SU-DHL-6 (cell line): ENCODE results near the gene MYMK.

ENCODE experiments used
- EZH2phosphoT487 ChIP-seq: fragments of 200-600 bp; sonication (generic), shearing (Covaris generic); conservative IDR thresholded peaks from 2 replicates; pipeline ENCODE4 v1.6.1; 2018; ENCODE audit warnings: mild to moderate bottlenecking, antibody characterized with exemption, low read length, moderate library complexity, mixed read lengths
- TF ChIP-seq, protein P1 (sequence below): fragments of 200-600 bp; sonication (generic); IDR thresholded peaks from one replicate; pipeline ENCODE4 v1.5.1; 2017; ENCODE audit warnings: antibody characterized with exemption, mild to moderate bottlenecking, low read length, moderate library complexity; ENCODE audit not compliant: insufficient read depth, poor library complexity, severe bottlenecking

DNA sequence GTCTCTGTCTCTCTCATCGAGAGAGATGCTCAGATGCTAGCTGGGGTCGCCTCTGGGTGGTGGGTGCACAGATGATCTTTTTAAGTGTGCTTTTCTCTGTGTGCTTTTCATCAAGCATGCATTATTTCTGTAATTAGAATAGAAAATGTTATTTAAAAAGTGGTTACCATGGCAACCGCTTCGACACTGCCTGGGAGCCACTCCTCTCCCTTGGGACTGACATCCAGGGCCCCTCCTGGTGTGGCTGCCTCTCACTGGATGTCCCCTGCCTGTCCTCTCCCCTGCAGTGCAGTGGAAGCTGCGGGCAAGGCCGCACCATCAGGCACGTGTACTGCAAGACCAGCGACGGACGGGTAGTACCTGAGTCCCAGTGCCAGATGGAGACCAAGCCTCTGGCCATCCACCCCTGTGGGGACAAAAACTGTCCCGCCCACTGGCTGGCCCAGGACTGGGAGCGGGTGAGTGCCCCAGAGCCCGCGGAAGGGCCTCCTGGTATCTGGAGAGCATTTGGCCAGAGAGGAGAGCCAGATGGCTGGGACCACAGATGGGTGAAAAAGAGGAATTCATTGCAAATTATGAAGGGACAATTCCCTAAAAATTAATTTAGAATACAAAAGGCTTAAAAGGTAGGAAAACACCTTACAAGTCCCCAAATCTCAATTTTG is 44.5 kb upstream of the MYMK start:
- TF ChIP-seq, protein P1, sequence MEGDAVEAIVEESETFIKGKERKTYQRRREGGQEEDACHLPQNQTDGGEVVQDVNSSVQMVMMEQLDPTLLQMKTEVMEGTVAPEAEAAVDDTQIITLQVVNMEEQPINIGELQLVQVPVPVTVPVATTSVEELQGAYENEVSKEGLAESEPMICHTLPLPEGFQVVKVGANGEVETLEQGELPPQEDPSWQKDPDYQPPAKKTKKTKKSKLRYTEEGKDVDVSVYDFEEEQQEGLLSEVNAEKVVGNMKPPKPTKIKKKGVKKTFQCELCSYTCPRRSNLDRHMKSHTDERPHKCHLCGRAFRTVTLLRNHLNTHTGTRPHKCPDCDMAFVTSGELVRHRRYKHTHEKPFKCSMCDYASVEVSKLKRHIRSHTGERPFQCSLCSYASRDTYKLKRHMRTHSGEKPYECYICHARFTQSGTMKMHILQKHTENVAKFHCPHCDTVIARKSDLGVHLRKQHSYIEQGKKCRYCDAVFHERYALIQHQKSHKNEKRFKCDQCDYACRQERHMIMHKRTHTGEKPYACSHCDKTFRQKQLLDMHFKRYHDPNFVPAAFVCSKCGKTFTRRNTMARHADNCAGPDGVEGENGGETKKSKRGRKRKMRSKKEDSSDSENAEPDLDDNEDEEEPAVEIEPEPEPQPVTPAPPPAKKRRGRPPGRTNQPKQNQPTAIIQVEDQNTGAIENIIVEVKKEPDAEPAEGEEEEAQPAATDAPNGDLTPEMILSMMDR: no peak
- TF ChIP-seq EZH2phosphoT487: no peak
